ENCODE measurements around the gene SLC39A7.

DNA sequence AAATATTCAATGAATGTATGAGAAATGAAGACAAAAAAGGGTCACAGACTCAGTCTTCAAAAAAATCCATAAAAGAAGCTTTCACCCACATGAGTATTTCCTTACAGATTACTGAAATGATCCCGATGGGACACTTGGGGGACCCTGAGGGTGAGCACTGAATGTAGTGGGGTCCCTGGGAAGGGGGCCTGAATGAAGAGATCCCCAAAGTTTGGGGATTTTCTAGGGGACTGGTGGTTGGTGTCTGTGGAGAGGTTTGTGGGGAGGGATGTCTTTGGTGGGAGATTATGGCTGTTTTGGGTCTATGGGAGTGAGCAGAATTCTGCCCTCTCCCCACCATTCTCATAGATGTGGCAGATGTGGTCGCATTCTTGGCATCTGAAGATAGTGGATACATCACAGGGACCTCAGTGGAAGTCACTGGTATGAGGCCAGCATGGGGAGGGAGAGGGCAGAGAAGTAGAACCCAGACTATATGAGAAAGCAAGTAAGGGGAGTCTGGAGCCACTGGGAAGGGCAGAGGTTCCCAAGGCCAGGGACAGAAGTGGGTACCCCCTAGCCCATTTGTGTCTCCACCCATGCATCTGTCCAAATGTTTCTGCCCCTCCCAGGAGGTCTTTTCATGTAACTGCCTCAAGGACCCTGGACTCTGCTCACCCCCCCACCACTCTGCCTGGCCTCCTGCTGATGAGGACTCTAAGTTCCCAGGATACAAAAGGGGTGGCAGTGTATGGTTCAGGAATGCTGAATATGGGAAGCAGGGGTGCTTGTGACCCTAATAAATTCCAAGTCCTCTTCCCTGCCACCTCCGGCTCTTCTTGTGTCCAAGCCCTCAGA lies 5.6 kb downstream of the SLC39A7 start:
- TF ChIP-seq, protein P1, sequence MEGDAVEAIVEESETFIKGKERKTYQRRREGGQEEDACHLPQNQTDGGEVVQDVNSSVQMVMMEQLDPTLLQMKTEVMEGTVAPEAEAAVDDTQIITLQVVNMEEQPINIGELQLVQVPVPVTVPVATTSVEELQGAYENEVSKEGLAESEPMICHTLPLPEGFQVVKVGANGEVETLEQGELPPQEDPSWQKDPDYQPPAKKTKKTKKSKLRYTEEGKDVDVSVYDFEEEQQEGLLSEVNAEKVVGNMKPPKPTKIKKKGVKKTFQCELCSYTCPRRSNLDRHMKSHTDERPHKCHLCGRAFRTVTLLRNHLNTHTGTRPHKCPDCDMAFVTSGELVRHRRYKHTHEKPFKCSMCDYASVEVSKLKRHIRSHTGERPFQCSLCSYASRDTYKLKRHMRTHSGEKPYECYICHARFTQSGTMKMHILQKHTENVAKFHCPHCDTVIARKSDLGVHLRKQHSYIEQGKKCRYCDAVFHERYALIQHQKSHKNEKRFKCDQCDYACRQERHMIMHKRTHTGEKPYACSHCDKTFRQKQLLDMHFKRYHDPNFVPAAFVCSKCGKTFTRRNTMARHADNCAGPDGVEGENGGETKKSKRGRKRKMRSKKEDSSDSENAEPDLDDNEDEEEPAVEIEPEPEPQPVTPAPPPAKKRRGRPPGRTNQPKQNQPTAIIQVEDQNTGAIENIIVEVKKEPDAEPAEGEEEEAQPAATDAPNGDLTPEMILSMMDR (IDR thresholded peaks at IDR 0.05) = no peak
- TF ChIP-seq POLR2A (IDR thresholded peaks at IDR 0.05) = no peak

All from thyroid gland (tissue), 4 donors.